ENCODE measurements around the gene PCBD1.

GRCh38 chr10:70874061-70874460, 14.3 kb downstream of the PCBD1 start:
- TF ChIP-seq, protein P1, sequence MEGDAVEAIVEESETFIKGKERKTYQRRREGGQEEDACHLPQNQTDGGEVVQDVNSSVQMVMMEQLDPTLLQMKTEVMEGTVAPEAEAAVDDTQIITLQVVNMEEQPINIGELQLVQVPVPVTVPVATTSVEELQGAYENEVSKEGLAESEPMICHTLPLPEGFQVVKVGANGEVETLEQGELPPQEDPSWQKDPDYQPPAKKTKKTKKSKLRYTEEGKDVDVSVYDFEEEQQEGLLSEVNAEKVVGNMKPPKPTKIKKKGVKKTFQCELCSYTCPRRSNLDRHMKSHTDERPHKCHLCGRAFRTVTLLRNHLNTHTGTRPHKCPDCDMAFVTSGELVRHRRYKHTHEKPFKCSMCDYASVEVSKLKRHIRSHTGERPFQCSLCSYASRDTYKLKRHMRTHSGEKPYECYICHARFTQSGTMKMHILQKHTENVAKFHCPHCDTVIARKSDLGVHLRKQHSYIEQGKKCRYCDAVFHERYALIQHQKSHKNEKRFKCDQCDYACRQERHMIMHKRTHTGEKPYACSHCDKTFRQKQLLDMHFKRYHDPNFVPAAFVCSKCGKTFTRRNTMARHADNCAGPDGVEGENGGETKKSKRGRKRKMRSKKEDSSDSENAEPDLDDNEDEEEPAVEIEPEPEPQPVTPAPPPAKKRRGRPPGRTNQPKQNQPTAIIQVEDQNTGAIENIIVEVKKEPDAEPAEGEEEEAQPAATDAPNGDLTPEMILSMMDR (conservative IDR thresholded peaks at IDR 0.05), result no peak
- no peak for TF ChIP-seq EZH2 (IDR thresholded peaks at IDR 0.05; ENCODE audit: low read depth)
